Activated B cell treated with CpG ODN at 0.5 μM for 24 hours (primary cell): ENCODE measurements around the gene RAD51B. TPM values are rescaled to one million over a fixed set of nuclear protein-coding genes. Genes with fewer than 3 reads are reported as not detected.

ENCODE experiments used
- ATAC-seq: fragments of 200-7000 bp; cut with Tn5 transposase; one replicate; pipeline ENCODE4 v1.10.0; 2021; ENCODE audit warnings: low read depth, mild to moderate bottlenecking, moderate library complexity
- CTCF ChIA-PET: fragments of 350-600 bp; sonication (Branson Sonifier 250); formaldehyde crosslinking; loops from one replicate; lab custom pipeline; 2021; ENCODE audit warnings: antibody characterized with exemption; lab: Charles Lee
- POLR2A ChIA-PET: fragments of 350-600 bp; sonication (Branson Sonifier 250); formaldehyde crosslinking; loops from one replicate; lab custom pipeline; 2021; ENCODE audit warnings: antibody characterized with exemption; lab: Charles Lee
- DNase-seq: peaks from one replicate; pipeline ENCODE4 v3.0.0; 2022
- H3K27ac Mint-ChIP-seq: one replicate; pipeline ENCODE4 v1.8.0; 2020; ENCODE audit warnings: mixed read lengths
- H3K27me3 Mint-ChIP-seq: one replicate; pipeline ENCODE4 v1.8.0; 2021; ENCODE audit warnings: mixed read lengths
- H3K36me3 Mint-ChIP-seq: one replicate; pipeline ENCODE4 v1.8.0; 2021; ENCODE audit warnings: low read depth, mixed read lengths
- H3K4me1 Mint-ChIP-seq: one replicate; pipeline ENCODE4 v1.8.0; 2021; ENCODE audit warnings: mixed read lengths
- H3K4me3 Mint-ChIP-seq: one replicate; pipeline ENCODE4 v1.8.0; 2020; ENCODE audit warnings: mild to moderate bottlenecking, mixed read lengths
- H3K9me3 Mint-ChIP-seq: one replicate; pipeline ENCODE4 v1.8.0; 2020; ENCODE audit warnings: mixed read lengths
- CTCF ChIP-seq: fragments of 200-600 bp; IDR thresholded peaks from one replicate; pipeline ENCODE4 v1.8.0; 2022; ENCODE audit warnings: antibody characterized with exemption, mild to moderate bottlenecking
- intact Hi-C: fragments of 100-400 bp; cut with micrococcal nuclease; formaldehyde crosslinking; loops from one replicate; pipeline ENCODE4 v1.15.1; 2024
- total RNA-seq: library from RNA; stranded (reverse); gene quantifications from 2 replicates; pipeline ENCODE4 v1.2.3, GENCODE V29; 2022

The RAD51B gene
- total RNA-seq, 1 donor from 2014 or later: 53.9 TPM

GRCh38 chr14:68722186-68722585, 902.6 kb downstream of the RAD51B start:
- CTCF ChIA-PET: no interaction called here
- H3K4me3 Mint-ChIP-seq: no peak overlapping the region
- ATAC-seq: no peak

GRCh38 chr14:68722968-68723566, 903.5 kb downstream of the RAD51B start:
- ChIA-PET POLR2A (interaction anchor here (0.7 kb wide), 1 partner anchor 37 kb away, joined by 3 read pairs; no protein-coding TSS in a partner anchor), CTCF (no interaction called here)
- Mint-ChIP-seq H3K36me3 (no peaks in the 10 kb centered on the region), H3K27me3 (no peaks in the 10 kb centered on the region), H3K27ac (no peak overlapping the region), H3K4me1 (peaks cover 36% of the 10 kb centered on the region), H3K9me3 (peaks cover 3% of the 10 kb centered on the region), H3K4me3 (no peak overlapping the region)
- DNase-seq (no peak), ATAC-seq (no peak)
- intact Hi-C loops: no loop called here
- no peak for TF ChIP-seq CTCF

More at GRCh38 chr14:68722186-68722585, 902.6 kb downstream of the RAD51B start:
- peaks cover 3% of the 10 kb centered on the region for H3K9me3 Mint-ChIP-seq
- no peak for TF ChIP-seq CTCF
- no peak for DNase-seq
- H3K36me3 Mint-ChIP-seq: no peaks in the 10 kb centered on the region
- intact Hi-C loops: no loop called here
- no peaks in the 10 kb centered on the region for H3K27me3 Mint-ChIP-seq
- H3K4me1 Mint-ChIP-seq: peaks cover 29% of the 10 kb centered on the region
- POLR2A ChIA-PET: interaction anchor here (1.1 kb wide), 1 partner anchor 8 kb away, joined by 4 read pairs; no protein-coding TSS in a partner anchor
- no peak overlapping the region for H3K27ac Mint-ChIP-seq

- intact Hi-C loops: no loop called here
- ChIA-PET POLR2A (interaction anchor here (0.9 kb wide), 1 partner anchor 9 kb away, joined by 7 read pairs; no protein-coding TSS in a partner anchor), CTCF (no interaction called here)
- Mint-ChIP-seq H3K36me3 (no peaks in the 10 kb centered on the region), H3K27ac (no peak overlapping the region), H3K27me3 (no peaks in the 10 kb centered on the region), H3K4me3 (no peak overlapping the region), H3K4me1 (peaks cover 39% of the 10 kb centered on the region), H3K9me3 (peaks cover 3% of the 10 kb centered on the region)
- TF ChIP-seq CTCF: no peak
- no peak for ATAC-seq
- DNase-seq: no peak
These were observed 904.3 kb downstream of the RAD51B start for GRCh38 chr14:68723808-68724268.

GRCh38 chr14:68724914-68725313, 905.3 kb downstream of the RAD51B start:
- Mint-ChIP-seq H3K4me3 (no peak overlapping the region), H3K9me3 (peaks cover 3% of the 10 kb centered on the region), H3K36me3 (no peaks in the 10 kb centered on the region), H3K4me1 (peaks cover 46% of the 10 kb centered on the region), H3K27me3 (no peaks in the 10 kb centered on the region), H3K27ac (no peak overlapping the region)
- CTCF ChIA-PET: no interaction called here
- intact Hi-C loops: no loop called here
- ATAC-seq: no peak
- POLR2A ChIA-PET: interaction anchor here (0.9 kb wide), 1 partner anchor 8 kb away, joined by 7 read pairs; no protein-coding TSS in a partner anchor
- no peak for TF ChIP-seq CTCF
- no peak for DNase-seq

- Mint-ChIP-seq H3K36me3 (no peaks in the 10 kb centered on the region), H3K9me3 (no peaks in the 10 kb centered on the region), H3K27me3 (no peaks in the 10 kb centered on the region), H3K4me3 (no peak overlapping the region), H3K27ac (no peak overlapping the region), H3K4me1 (peaks cover 56% of the 10 kb centered on the region)
- TF ChIP-seq CTCF: no peak
- ATAC-seq (no peak), DNase-seq (no peak)
- intact Hi-C loops: no loop called here
- ChIA-PET CTCF (no interaction called here), POLR2A (interaction anchor here (2.0 kb wide), 1 partner anchor 67 kb away, joined by 6 read pairs; the partner anchor contains the start of gene ZFP36L1)
These were observed 906.6 kb downstream of the RAD51B start for GRCh38 chr14:68726093-68726695.
